HG03442 (cell line): ENCODE data around the gene IL1A.

Source experiments
- ATAC-seq: cut with Tn5 transposase; IDR thresholded peaks from one replicate; pipeline ENCODE4 v1.9.1; 2021; ENCODE audit warnings: mild to moderate bottlenecking, moderate library complexity; ENCODE audit not compliant: unreplicated experiment

Gene IL1A

DNA sequence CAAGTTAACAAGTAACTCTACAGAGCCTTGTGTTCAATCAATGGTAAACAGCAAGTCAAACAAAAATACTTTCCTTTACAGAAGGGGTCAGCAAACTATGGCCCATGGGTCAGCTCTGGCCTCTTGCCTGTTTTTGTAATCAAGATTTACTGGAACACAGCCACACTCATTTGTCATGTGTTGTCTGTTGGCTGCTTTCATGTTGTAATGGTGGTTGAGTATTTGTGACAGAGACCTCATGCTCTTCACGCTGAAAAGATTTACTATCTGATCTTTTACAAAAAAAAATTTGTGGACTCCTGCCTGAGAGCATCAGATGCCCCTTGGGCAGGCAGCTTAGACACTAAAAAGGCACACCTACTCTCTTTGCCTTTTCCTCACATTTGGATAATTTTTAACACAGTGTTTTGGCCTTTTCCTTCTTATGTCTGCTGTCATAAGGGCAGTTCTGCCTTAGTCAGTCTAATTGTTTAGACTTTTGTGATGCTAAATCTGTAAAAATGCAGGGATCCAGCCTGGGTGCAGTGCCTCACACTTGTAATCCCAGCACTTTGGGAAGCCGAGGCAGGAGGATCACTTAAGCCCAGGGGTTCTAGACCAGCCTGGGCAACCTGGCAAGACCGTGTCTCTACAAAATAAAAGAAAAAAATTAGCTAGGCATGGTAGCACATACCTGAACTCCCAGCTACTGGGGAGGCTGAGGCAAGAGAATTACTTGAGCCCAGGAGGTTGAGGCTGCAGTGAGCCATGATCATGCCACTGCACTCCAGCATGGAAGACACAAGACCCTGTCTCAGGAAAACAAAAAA lies 34.0 kb upstream of the IL1A start:
- ATAC-seq, result no peak

DNA sequence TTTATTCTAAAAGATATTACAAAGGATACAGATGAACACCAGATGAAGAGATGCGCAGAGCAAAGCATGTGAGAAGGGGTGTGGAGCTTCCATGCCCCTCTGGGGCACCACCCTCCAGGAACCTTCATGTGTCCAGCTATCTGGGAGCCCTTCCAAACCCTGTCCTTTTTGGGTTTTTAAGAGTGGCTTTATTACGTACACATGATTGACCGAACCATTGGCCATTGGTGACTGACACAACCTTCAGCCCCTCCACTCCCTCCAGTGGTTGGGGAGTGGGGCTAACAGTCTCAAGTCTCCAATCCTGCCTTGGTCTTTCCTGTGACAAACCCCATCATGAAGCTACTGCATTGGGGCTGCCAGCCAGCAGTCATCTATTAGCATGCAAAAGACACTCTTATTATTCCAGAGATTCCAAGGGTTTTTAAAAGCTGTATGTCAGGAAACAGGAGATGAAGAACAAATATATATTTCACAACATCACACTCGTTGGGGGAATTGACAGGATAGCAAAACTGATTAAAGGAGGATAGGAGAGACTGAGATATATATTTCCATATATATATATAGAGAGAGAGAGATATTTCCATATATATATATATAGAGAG lies 32.9 kb upstream of the IL1A start:
- ATAC-seq, result no peak

DNA sequence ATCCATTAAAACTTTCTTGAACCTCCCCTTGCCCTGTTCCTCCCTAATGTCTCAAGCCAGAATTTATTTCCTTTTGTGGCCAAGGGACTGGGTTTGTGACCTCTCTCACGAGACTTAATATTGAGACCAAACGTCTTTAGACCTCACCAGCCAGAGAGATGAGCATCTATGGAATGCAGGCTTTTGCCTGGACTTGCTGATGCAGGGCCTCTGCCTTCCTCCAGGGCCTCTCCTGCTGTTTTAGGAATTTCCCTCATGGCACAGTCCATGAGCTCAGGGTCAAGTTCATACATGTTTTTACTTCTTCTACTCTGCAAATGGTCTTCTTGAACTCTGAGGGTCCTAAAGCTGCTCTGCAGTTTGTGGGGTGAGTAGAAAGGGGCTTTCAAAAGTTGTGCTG lies 30.0 kb upstream of the IL1A start:
- ATAC-seq, result no peak

DNA sequence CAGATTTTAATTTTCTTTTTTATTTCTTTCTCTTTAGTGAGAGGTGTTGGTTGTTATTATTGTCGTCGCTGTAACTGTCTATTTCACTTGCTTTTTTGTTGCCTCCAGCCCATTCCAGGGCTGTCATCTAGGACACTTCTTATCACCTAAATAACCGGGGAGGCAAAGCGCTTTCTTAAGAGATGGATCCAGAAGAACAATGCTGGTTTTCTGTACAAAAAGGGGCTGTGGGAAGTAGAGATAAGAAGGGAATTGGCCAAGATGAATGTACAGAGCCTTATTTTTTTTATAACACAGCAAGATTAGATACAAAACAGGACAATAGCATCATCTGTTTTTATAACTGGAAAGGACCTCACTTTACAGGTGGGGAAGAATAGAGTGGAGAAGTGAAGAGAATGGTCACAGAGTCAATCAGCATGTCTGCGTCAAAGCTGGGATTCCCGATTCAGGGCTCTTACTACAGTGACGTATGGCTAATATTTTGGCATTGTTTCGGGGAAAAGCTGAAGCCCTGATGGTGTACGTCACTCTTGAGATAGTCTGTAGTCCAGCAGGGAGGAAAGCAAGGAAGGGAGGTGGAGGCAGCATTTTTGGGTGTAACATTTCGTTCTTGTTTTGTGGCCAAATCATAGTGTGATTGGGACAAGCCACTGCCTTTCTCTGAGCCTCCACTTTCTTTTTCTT lies 29.1 kb upstream of the IL1A start:
- ATAC-seq, result no peak

DNA sequence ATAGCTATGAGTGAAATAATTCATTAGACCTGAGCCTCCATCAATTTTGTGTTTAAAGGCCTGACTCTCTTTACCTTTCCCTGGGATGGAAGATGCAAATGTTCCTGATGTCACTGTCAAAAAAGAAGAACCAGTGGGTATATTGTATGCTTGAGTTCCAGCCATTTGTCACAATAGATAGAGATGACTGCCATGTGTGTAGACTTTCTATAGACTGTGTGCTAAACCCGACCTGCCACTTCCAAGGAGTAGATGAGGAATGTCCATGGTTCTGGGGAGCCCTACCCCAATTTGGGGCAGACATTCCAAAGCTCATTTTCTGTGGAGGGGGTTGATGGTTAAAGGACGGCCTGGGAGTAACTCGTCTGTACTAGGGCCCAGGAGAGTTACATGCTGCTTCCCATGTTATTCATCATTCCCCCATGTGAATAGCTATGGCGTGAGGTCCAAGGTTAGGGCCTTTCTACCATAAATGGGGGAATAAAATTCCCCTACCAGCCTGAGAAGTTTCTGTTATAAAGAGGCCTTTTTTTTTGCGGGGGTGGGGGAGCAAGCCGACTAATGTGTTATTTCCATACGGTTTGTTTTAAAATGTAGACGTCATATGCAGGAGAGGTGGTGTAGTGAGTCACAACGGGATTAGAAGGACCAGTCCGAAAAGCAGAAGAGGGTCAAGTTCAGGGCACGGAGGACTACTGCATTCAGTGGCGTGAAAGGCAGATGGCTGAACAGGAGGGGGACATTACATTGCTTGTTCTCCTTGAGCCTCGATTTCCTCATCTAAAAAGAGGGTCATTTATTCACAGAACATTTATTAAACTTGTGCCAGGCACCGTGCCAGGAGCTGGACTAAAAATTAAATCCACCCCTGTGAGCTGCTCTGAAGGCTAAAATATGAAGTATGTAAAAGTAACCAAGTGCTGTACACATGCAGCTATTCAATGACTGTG lies 28.3 kb upstream of the IL1A start:
- peak; percentile 88 for ATAC-seq

DNA sequence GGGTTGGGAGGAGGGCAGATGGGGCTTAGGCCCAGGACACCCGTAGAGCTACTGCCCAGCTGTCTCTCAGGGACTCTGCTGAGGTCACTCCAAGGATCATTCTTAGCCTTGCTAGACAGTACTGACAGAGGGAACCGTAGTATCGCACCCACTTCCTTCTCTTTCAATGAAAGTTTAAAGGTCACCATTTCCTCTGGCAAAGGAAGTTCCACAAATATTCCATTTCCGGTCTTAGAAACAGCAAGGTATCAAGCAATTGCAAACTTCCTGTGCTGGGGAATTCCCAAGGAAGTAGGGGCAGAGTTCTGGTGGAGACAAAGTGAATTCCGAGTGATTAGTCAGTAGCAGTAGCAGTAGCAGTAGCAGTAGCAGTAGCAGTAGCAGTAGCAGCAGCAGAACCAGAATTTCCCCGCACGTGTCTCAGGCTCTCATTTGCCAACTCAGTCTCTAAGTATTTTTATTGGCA lies 27.6 kb upstream of the IL1A start:
- no peak for ATAC-seq

DNA sequence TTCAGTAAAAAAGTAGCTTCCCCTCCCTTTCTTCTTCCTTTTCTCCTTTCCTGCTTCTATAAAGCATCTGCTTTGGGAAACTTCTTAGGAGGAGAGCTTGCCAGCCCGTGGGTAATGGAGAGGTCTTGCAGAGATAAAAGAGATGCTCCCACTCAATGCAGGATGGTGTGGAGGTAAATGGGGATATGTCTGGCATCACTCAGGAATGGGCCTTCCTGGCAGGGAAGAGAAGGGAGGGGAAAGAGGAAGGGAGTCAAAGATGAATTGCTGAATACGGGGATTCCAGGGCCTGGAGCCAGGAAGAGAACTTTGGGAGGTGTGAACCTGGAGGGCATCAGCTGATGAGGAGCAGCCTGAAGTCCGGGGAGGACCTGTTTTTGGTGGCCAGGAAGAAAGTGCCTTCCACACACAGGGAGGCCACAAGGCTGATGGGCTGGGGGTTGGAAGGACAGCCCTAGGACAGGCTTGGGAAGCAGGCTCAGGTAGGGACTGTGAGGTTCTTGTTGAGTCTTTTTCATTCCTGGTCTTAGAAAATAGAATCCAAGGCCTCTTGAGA lies 27.1 kb upstream of the IL1A start:
- no peak for ATAC-seq

DNA sequence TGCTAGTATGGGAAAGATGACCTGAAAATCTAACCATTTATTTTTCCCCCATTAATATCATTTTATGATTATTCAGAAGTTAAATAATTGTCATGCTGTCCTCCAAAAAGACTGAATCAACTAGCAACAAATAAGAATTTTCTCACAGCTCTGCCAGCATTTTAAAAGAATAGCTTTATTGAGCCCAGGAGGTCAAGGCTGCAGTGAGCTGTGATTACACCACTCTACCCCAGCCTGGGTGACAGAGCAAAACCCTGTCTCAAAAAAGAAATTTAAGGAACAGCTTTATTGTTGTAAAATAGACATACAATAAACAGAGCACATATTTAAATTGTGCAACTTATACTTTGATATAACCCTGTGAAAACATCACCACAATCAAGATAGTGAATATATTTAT lies 24.8 kb upstream of the IL1A start:
- ATAC-seq, result no peak

DNA sequence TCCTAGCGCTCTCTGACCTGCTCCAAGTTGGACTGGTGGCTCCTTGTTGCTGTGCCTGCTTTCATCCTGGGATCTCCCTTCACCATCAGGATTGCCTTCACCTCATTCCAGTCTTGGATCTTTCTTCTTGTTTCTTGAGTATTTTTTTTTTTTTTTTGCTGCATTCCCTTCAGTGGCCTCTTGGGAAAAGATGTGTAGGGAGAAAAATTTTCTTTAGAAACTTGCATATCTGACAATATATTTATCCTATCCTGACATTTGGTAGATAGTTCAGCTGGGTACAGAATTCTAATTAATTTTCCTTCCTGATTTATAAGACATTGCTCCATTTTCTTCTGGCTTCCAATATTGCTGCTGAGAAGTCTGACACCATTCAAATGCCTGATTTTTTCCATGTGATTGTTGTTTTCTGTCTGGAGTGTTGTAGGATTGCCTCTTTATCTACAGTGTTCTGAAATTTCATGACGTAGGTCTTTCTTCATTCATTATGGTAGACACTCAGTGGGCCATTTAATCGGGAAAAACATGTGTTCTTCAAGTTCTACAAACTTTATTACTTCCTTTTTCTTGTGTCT lies 23.0 kb upstream of the IL1A start:
- no peak for ATAC-seq

DNA sequence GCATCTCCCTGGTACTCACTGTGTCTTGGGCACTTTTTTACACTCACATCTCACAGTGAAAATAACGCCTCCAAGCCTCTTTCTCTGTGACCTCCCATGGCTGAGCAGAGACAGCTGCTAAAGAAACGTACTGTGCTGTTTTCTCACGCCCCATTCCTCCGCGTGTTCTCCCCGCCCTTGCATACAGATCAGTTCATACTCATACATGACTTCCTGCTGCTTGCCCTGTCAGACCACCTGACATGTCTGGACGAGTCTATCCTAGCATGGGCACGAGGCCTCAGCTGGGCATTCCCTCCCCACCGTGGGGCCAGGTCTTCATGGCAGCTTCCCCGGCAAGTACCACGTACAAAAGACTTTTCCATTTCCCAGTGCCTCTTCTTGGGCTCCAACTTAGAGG lies 21.2 kb upstream of the IL1A start:
- peak; percentile 74 for ATAC-seq

DNA sequence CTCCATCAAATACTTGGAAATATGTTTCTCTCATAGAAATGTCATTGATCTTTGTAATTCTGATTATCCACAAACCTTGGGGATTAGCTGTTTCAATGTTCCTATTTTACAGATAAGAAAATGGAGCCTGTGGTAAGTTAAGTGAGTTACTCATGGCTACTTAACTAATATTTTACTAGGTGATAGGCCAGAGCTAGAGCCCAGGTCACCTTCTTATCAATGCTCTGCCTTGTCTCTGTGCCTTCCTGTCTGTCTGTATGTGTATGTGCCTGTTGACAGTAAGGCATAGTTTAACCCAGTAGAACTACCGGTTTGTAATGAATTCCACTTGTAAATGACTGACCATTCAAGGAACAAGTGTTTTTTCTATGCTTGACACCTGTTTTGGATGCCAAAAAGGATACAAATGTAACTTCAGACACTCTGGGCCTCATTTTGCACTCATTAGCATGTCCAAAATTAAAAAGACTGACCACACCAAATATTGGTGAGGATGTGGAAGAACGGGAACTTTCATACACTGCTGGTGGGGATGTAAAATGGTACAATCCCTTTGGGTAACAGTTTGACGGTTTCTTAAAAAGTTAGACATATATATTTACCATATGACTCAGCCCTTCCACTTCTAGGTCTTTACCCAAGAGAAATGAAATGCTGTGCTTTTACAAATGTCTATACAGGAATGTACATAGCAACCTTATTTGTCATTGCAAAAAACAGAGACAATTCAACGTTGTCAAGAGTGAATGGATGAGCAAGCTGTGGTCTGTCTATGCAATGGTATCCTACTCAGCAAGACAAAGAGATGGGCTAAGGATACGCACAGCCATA lies 19.6 kb upstream of the IL1A start:
- ATAC-seq, result peak; percentile 44

DNA sequence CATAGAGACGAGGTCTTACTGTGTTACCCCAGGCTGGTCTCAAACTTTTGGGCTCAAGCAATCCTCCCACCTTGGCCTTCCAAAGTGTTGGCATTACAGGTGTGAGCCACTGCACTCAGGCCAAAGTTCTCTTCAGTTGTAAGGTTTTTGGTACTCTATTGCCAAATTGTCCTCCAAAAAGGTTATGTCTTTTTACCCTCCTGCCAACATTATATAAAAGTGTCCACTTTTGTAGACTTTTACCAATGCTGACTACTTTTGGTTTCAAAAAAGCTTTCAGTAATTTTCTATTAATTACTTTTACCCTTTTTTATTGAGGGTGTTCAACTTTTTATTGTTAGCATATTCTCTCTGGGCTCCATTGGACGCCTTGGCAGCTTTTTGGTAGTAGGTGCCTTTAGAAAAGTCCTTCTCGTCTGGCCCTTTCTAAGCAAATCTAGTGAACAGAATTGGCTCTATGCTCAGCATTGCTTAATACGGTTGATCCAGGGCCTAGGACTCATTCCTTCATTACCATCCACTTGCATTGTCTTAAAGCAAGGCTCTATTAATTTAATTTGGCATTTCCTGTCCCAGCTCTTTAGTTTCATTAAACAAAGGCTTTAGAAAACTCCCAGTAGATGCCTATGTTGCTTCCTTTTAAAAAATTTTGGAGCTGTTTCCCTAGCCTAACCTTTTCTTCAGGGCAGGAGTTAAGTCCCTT lies 16.7 kb upstream of the IL1A start:
- ATAC-seq, result no peak

DNA sequence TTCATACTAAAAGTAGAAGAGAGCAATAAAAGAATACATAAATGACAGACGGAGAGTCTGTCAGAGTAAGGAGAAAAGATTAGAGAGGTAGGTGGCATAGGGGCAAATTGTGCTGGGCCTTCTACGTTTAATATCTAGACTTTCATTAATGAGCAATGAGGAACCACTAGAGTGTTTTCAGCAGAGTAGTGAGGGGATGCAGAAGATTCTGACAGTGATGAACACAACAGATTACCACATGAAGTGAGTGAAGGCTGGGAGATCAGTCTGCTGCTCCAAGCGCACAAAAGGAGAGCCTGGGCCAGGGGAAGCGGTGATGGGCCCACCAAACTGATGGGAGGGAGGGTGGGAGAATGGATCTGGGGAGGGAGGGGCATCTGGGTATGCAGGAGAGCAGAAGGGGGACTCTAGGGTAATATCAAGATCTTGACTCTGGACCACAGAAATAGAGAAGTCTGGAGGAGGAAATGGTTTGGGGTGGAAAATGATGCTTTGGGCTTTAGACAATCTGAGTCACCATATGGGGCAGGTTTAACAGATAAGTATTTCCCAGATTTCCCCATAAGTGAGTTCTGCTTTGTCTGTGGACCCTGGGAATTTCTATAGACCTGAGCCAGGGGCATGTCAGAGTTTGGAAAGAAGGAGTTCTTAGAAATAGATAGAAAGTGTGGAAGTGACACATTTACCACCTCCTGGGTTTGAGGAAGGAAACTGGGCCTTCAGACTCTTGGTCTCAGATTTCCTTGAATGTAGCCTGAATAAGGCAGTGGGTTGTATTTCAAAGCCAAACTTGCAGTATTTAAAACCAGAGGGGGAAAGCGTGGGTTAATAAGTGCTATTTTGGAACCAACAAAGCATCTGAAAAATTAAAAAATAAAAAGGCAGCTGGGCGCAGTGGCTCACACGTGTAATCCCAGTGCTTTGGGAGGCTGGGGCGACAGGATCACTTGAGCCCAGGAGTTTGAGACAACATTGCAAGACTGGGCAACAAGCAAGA lies 15.0 kb upstream of the IL1A start:
- ATAC-seq, result no peak

DNA sequence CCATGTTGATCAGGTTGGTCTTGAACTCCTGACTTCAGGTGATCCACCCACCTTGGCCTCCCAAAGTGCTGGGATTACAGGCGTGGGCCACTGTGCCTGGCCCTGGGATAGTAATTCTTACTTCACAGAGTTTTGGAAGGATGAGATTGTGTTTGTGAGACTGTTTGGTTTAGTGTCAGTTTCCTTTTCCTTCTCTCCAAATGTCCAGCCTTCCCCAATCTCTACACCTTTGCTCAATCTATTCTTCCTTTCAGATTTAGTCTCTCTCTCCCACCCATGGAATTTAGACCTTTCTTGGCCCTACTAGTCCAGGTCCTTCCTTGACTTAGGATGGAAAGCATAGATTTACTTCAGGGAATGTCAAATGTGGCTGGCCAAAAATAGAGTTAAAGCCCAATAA lies 12.2 kb upstream of the IL1A start:
- no peak for ATAC-seq

DNA sequence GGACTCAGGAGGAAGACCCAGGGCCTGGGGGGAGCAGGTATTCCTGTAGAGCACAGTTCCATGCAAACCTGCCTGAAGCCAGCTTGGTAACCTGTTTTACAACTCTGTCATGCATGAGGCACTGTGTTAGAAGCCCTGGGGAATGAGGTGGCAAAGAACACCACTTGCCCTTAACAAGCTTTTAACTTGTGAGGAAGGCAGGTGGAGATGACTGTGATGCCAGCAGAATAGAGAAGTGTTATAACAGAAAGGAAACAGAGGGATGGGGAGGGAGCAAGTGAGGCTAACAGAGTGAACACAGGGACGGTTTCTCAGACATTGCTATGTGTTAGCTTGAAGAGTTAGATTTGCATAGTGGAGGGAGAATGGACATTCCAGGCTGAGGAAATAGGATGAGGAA lies 11.5 kb upstream of the IL1A start:
- no peak for ATAC-seq

DNA sequence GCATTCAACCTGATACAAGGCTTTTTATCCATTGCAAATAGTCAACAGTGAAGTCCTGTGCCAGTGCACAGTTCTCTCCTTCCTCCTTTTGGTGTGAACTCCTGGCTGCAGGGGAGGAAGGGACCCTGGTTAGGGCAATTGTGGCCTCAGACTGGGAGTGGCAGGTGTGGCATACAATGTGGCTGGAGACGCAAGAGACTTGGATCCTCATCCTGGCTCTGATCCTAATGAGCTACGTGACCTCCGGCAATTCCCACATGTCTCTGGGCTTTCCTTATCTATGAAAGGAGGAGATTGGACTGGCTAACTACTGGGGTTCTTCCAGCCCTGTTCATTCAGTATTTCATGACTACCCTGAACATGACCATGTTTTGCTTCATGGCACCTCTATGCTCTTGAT lies 10.5 kb upstream of the IL1A start:
- ATAC-seq, result no peak

DNA sequence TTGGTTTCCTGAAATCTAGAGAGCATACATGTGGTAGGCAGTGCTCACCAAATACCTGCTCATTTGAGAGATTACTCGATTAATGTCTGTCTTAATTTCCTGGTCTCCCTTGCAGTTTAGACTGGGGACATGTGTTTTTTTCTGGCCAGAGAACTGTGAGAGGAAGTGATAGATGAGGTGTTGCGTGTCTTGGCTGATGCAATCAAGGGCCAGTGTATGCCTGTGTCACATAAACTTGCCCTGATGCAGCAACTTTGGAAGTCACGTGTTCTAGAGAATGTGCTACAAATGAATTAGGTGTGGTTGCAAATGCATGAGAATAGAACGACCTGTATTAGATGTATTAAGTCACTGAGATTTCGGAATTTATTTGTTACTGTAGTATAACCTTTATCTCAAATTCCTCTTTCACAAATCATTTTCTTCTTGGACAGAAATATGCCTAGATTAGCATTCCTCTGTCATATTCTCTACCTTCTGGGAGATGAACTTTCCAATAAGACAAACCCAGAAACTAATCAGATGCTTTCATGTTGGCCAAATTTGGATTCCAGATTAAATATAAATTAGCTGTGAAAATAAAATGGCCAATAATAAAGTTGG lies 9.9 kb upstream of the IL1A start:
- ATAC-seq, result peak; percentile 56
